DMS153 (cell line): ENCODE results near the gene HSF2BP.
"Not testable (repeated sequence)": the region's sequence is repeated elsewhere in the genome, so short reads cannot be mapped to it uniquely, and the experiment has no call there.

Source experiments
- DNase-seq: peaks from one replicate; lab custom pipeline; 2025; lab: John Stamatoyannopoulos, UW

HSF2BP gene

DNA sequence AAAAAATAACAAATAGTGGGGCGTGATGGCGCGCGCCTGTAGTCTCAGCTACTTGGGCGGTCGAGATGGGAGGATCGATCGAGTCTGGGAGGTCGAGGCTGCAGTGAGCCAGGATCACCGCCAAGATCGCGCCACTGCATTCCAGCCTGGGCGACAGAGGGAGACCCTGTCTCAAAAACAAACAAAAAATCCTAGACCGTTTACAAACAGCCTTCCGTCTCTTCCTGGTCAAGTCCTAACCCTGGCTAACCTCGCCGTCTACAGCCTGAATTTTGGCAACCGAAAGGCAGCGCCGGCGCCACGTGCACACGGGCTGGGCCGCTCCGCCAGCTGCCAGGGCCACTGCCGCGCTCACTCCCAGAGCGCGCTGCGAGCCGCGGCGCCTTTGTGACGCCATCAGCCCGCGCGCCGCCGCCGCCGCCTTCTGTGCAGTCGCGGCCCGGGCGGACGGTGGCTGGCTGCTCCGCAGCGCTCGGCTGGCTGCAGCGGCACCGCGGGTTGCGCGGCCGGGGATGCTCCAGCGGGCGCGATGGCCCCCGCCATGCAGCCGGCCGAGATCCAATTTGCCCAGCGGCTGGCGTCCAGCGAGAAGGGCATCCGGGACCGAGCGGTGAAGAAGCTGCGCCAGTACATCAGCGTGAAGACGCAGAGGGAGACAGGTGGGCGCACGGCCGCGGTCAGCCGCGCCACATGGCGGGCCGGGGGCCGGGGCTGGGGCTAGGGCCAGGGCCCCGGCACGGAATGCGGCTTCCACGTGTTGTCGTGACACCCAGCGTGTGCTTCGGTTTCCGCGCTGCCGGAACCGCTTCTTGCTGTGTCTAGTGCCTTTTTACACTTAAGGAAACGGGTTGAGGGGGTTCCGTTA, at the start of gene HSF2BP, which contains the start of gene RRP1B:
HSF2BP (minus strand) TSS at position 353 of the 865 bp plus-strand sequence. CDS start 1,392 bp downstream, outside the sequence.
RRP1B (plus strand) TSS at position 425 of the 865 bp plus-strand sequence; CDS start at position 530, 105 bp downstream.
- DNase-seq, result peak; percentile 71

- no peak for DNase-seq
Observed at GRCh38 chr21:43708745-43709381, 49.6 kb upstream of the HSF2BP start.

GRCh38 chr21:43707462-43707861, 48.2 kb upstream of the HSF2BP start:
- DNase-seq, result no peak

GRCh38 chr21:43703035-43703880, 44.0 kb upstream of the HSF2BP start:
- DNase-seq, result peak; percentile 34

- DNase-seq, result no peak
Observed at GRCh38 chr21:43702785-43703034, 43.4 kb upstream of the HSF2BP start.

DNA sequence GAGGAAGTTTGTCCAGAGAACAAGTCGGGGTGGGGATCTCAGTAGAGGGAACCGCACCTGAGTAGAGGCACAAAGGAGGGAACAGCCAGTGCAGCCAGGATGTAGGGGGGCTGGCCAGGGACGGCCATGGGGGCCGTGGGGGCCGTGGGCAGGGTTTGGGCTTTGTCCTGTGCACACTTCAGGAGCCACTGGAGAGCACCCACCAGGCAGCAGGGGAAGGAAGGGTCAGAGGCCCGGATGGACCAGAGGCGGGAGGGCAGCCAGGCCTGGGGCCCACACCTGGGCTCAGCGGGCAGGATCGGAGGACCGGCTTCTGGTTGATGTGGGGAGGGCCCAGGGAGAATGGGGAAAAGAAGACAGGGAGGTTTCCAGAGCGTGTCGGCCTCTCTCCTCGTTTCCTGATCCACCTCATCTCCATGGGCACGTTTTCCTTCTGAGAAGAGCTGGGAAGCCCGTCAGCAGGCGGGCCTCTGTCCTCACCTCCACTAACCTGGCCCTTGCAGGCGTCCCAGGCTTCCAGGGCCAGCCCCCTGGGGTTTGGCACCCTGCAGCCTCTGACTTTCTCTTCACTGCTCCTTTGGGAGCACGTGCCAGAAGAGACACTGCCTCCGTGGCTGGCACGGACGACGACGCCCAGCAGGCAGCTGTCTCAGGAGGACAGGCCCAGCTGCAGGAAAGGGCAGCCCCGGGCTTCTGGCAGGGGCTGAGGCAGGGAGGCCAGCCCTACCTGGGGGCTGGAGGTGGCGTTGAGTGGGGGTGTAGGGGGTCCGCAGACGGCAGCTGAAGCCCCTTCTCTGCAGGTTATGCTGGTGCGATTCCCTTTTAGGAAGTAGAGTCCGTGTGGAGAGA, 42.9 kb upstream of the HSF2BP start:
- DNase-seq, result no peak

GRCh38 chr21:43699933-43700599, 40.8 kb upstream of the HSF2BP start:
- no peak for DNase-seq

GRCh38 chr21:43699492-43699777, 40.1 kb upstream of the HSF2BP start:
- not testable (repeated sequence) for DNase-seq

- DNase-seq, result no peak
Observed at GRCh38 chr21:43697758-43698643, 38.7 kb upstream of the HSF2BP start.

DNA sequence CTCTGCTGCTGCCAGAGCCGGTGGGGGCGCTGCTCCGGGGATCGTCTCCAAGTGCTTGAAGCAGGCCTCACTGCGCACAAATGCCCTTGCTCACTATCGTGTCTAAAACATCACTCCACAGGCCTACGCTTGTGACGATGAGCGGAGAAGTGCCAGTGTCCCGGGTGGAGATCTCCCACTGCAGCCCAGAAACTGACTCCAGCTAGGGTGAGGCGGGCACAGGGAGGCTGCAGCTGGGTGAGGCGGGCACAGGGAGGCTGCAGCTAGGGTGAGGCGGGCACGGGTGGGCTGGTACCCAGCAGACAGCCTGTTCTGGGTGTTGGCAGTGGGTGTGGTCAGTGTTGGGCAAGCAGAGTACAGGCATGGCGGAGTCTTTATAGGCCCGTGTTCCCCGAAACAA, 36.9 kb upstream of the HSF2BP start:
- DNase-seq, result no peak

GRCh38 chr21:43694437-43695079, 35.3 kb upstream of the HSF2BP start:
- no peak for DNase-seq

GRCh38 chr21:43693981-43694380, 34.7 kb upstream of the HSF2BP start:
- no peak for DNase-seq

DNA sequence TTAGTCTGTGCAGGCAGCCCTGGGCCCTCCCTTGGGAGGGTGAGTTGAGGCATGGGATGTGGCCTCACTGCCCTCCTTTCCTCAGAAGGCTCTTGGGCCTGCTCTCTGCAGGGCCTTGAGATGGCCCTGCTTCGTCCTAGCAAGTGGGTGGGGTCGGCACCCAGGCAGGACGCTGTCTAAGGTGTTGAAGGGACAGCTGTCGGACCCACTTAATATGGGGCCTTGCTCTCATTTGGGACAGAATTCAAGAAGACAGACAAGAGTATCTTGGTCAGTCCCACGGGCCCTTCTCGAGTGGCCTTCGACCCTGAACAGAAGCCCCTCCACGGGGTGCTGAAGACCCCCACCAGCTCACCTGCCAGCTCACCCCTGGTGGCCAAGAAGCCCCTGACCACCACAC, 33.7 kb upstream of the HSF2BP start:
- DNase-seq, result no peak

GRCh38 chr21:43691801-43692200, 32.5 kb upstream of the HSF2BP start:
- DNase-seq, result no peak

DNA sequence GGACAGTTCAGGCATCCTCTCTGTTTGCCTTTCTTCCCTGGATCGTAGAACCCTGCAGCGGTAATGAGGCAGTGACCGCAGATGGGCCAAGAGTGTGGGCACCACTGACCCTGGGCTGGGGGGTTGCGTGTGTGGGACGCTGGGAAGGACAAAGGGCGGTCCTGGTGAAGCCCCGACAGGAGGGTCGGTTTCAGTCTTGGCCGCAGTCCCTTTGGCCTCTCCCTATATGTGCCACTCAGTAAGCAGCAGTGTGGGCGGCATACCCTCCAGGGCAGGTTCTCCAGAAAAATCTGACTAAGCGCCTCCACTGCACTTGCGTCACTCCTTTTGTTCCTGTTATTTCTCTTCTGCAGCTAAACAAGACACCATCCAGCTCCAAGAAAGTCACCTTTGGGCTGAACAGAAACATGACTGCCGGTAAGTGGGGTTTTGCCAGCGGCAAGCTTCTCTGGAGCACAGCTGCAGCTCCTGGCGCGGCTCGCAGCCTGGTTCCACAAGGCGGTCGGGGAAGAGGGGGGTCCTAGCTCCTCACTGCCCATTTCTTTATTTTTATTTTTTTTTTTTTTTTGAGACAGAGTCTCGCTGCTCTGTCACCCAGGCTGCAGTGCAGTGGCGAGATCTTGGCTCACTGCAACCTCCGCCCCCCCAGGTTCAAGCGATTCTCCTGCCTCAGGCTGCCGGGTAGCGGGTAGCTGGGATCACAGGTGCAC, 32.0 kb upstream of the HSF2BP start:
- DNase-seq, result no peak

DNA sequence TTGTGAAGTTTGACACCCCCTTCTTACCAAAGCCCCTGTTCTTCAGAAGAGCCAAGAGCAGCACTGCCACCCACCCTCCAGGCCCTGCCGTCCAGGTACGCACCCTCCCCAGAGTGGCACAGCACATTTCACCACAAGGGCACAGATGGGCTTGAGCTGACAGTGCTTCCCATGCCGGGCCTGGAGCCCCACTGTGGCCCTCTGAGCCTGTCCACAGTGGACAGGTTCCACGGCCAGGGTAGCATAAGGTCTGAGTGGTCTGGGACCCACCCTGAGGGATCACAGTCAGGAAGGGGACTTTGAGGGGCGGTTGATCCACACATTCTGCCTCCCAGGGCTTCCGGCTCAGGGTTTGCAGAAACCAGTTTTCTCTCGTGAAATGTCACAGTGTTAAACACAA, 31.1 kb upstream of the HSF2BP start:
- no peak for DNase-seq

DNA sequence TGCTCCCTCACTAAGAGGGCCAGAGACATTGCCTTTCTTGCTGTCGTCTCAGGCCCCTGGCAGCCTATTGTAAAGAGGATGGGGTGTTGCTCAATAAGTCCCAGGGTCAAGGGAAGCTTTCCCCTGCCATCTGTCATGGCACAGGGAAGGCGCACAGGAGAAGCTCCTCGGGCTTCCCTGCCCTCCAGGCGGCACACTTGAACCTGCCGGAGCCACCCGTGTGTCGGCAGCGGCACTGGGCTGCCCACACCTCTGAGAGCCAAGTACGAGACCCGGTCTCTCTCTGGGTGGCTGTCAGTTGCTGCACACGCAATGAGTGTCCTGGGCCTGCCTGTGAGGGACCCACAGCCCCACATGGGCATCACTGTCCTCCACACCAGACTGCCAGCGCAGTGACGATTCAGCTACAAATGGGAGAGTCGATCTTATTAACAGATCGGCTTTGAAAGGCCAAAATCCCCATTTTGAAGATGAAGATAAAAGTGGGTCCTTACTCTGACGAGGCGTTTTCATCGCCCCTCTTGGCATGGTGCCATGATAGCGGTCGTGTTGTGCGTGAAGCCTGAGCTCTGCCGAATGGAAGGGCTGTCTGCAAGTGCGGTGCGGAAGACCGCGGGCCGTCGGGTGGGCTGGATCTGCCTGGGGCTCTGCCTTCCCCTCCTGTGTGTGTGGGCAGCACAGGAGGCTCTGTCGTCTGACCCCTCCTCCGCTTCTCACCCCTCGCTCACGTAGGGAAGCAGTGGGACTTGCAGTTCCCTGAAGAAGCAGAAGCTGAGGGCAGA, 30.5 kb upstream of the HSF2BP start:
- DNase-seq, result no peak

DNA sequence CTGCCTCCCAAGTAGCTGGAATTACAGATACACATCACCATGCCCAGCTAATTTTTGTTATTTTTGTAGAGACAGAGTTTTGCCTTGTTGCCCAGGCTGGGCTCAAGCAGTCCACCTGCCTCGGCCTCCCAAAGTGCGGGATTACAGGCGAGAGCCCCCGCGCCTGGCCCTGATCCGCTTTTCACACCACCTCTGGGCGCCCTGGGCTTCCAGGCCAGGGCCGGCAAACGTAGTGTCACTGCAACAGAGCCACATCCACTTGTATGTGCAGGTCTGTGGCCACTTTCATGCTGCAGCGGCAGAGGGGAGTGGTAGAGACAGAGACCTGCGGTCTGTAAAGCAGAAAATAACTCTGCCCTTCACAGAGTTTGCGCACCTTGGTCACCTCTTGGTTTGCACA, 29.6 kb upstream of the HSF2BP start:
- DNase-seq, result no peak
